Activated CD8-positive, alpha-beta memory T cell treated with anti-CD3 and anti-CD28 coated beads, Interleukin-2, amount 50 U/mL, for 1 hour (primary cell): ENCODE measurements around the gene TLE2.

Source experiments
- DNase-seq: peaks from one replicate; pipeline ENCODE4 v3.0.0-alpha.2; 2020; ENCODE audit errors: extremely low read depth

Gene TLE2

DNA sequence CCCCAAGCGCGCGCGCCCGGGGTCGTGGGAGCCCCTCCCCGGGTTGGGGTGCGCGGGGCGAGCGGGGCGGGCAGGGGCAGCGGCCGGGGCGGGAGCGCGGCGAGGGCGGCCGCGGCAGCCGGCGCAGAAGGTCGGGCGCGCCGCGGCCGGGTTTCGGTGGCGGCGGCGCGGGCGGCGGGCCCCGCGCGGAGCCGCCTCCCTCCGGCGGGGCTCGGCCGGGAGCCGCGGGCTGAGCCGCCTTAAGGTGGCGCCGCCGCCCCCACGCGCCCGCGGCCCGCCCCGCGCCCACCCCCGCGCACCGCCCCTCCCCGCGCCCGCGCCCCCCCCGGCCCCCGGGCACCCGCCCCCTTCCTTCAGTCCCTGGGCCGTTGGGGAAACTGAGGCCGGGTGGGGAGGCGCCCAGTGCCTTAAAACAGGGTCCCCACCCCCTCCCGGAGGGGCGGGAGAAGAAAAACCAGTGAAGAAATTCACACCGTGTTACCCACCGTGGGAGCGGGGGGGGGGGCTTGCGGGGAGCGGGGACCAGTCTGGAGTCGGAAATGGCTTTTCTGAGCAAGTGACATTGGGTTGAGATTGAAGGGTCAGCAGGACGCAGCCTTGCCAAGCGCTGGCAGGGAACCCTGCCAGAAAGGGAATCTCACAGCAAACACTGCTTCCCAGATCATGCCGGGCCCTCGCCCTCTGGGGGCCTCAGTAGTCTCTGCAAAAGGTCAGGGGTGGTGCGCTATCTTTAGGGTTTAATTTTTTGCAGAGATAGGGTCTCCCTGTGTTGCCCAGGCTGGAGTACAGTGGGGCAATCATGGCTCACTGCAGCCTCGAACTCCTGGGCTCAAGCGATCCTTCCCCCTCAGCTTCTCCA is at the start of gene TLE2:
TLE2 (minus strand) TSS at position 216 of the 859 bp plus-strand sequence. CDS start 376 bp downstream, outside the sequence.
- DNase-seq = no peak

DNA sequence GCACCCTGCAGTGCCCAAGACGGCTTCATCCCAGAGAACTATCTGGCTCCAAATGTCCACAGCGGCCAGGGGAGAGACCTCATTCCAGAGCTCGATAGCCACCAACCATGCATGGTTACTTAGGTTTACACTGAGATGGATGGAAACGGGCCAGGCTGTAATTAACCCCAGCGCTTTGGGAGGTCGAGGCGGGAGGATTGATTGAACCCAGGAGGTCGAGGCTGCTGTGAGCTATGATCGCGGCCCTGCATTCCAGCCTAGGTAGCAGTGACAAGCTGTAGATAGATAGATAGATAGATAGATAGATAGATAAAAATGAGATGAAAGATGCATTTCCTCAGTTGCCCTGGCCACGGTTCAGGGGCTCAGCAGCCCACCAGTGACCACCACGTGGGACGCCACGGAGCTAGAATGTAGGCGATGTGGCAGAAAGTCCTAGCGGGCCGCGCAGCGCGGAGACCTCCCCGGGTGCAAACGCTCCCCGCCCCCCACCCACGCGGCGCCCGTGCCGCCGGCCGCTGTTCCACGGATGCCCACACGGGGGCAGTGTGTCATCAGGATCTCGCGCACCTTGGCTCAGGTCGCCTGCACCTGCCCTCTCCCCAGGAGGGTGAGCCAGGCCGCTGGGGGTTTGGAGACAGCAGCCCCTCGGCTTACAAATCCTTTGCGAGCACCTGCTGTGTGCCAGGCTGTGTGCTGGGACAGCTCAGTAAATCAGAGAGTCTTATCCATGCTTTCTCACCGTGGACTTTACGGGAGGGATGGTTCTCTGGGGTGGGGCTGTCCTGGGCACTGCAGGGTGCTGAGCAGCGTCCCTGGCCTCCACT is 46.7 kb upstream of the TLE2 start:
- DNase-seq = no peak

- DNase-seq = no peak
Observed at GRCh38 chr19:3073931-3074595, 45.0 kb upstream of the TLE2 start.

DNA sequence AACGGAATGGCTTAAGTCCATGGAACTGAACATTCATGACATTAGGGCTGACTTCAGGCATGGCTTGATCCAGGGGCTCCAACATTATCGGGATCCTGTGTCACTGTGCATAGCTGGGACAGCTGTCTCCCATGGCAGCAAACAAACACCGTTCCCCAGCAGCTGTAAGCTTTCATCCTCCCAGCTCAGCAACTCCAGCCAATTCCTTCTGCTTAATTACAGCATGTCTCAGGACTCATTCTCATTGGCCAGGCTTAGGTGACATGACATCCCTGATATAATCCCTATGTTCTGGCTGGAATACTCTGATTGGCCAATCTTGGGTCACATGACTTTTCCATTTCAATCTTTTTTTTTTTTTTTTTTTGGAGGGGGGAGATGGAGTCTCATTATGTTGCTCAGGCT is 44.1 kb upstream of the TLE2 start:
- no peak for DNase-seq

GRCh38 chr19:3071768-3072167 is 42.7 kb upstream of the TLE2 start:
- DNase-seq = no peak

- DNase-seq = no peak
Observed at GRCh38 chr19:3068071-3068470, 39.0 kb upstream of the TLE2 start.

GRCh38 chr19:3067563-3067962 is 38.5 kb upstream of the TLE2 start:
- DNase-seq = no peak

- DNase-seq = no peak
Observed at GRCh38 chr19:3066482-3067049, 37.5 kb upstream of the TLE2 start.

DNA sequence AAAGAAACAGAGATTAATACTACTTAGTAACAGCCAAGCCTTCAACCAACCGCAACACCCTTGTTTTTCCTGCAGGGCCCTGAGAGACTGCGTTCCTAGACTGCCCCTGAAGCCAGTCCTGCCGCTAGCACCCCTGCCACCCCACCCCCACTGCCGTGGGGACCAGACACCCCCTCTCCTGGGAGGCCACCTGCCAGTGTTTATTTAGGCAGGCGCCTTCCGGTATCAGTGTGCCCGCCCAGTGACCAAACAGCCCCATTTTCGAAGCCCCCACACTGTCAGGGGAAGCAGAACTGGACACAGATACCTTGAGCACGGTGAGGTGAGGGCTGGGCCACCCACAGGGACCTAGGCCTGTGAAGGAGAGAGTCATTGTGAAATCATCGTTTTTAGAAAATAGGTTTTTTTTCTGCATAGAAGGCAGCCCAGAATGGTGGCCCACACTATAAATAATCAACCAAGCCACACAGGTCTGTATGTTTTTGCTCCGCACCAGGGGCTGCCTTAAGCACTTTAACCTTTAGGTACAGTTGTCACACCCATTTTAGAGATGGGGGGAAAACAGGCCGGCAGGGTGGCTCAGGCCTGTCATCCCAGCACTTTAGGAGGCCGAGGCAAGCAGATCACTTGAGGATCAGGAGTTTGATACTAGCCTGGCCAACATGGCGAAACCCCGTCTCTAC is 36.7 kb upstream of the TLE2 start:
- DNase-seq = no peak

DNA sequence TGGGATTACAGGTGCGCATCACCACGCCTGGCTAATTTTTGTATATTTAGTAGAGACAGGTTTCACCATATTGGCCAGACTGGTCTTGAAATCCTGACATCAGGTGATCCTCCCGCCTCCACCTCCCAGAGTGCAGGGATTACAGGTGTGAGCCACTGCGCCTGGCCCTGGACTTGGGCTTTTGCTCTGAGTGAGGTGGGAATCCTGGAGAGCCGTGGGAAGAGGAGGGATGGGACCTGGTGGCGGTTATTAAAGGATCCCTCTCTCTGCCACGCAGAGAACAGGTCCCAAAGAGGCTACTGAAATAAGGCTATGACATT is 34.9 kb upstream of the TLE2 start:
- no peak for DNase-seq

- DNase-seq = no peak
Observed at GRCh38 chr19:3062165-3063105, 33.4 kb upstream of the TLE2 start, which contains the start of gene TLE5. TLE5 (minus strand) TSS chr19:3062495; CDS start chr19:3062200, 295 bp downstream.

- DNase-seq = no peak
Observed at GRCh38 chr19:3061182-3062161, 32.4 kb upstream of the TLE2 start.

DNA sequence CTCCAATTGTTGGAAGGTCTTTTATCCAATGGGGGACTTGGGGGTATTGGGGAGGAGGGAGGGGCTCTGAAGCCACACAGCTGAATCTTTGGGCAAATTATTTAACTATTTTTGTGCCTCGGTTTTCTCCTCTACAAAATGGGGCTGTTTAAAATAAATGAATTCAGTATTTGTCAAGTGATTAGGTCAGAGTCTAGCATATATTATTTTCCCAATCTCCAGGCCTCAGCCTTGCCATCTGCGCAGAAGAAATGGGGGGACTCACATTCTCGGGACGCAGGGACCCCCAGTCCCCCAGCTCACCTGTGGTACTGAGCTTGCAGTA is 31.7 kb upstream of the TLE2 start:
- DNase-seq = no peak

GRCh38 chr19:3059653-3060052 is 30.6 kb upstream of the TLE2 start:
- no peak for DNase-seq

GRCh38 chr19:3058821-3059314 is 29.8 kb upstream of the TLE2 start:
- DNase-seq = no peak

DNA sequence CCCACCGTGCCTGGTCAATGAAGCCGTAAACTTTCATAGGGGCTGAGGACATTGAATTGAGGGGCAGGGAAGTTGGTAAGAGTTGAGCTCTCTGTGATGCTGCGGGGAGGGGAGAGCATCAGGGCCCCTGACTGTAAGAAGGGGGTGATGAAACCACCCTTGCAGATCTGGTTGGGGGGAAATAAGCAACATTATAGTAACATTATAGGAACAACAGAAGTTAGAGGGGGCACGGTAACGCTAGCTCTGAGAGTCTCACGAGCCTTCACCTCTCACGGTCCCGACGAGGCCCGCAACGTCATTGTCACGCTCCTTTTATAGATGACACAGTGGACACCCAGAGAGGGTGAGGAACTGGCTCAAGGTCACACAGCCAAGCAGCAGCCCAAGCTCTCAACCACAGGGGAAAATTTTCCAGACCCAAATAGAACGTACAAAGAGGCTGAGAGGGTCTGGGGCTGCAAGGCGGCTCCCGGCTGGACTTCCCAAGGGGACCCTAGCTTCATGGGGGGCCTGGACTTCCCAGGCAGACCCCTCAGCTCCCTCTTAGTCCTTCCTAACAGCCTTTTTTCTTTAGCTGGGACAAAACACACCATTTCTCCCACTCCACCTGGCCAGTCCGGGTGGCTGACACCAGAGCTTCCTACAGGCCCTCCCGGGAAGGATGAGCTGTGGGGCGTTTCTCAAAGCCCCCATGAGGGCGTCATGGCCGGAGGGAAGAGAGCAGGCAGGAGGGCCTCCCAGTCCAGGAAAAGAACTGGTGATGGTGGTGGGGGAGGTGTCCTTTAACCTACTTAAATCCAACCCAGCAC is 29.1 kb upstream of the TLE2 start:
- no peak for DNase-seq

DNA sequence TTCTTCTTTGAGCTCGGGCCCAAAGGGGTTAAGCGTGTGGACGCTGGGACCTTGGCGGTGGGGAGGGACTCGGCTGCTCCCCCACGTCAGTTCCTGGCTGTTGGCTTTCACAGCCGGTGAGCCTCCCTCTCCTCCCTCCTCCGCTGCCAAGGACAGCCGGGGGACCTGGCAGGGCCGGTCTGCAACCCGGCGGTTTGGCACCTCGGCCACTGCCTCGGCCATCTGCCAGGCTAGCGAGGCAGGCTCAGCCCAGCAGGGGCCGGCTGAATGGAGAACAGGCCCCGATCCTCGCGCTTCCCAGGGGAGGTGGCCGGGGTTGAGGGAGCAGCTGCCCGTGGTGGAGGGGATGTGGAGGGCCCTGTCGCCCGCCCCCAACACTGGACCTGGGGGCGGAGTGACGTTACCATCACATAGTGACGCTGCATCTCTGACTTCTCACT is 28.2 kb upstream of the TLE2 start:
- DNase-seq = no peak

- DNase-seq = no peak
Observed at GRCh38 chr19:3056417-3057088, 27.5 kb upstream of the TLE2 start.
